Thyroid gland (tissue), 4 donors: ENCODE measurements around the gene CARMIL1. TPM values are rescaled to one million over a fixed set of nuclear protein-coding genes. Genes with fewer than 3 reads are reported as not detected.

Experiments
- DNase-seq, 2 donors: peaks; one replicate each; pipeline ENCODE4 v3.0.0-alpha.2; 2019
- H3K27ac ChIP-seq, 3 donors: fragments of 200-600 bp; sonication (generic); 1 replicate in 2 of 3; 2 replicates in 1 of 3; pipeline ENCODE4 v1.5.1; 2016 to 2019; ENCODE audit warnings: mild to moderate bottlenecking in 1 of 3, moderate library complexity in 1 of 3
- H3K27me3 ChIP-seq: fragments of 200-600 bp; sonication (generic); one replicate; pipeline ENCODE4 v1.5.1; 2019
- H3K36me3 ChIP-seq, 2 donors: fragments of 200-600 bp; sonication (generic); one replicate each; pipeline ENCODE4 v1.5.1; 2016 to 2019
- H3K4me1 ChIP-seq, 2 donors: fragments of 200-600 bp; sonication (generic); one replicate each; pipeline ENCODE4 v1.5.1; 2017 to 2019
- H3K4me3 ChIP-seq, 3 donors: fragments of 200-600 bp; sonication (generic); replicated peaks in 1 of 3; 1 replicate in 2 of 3; 2 replicates in 1 of 3; pipeline ENCODE4 v1.5.1; 2016; ENCODE audit warnings: mild to moderate bottlenecking in 1 of 3
- H3K9me3 ChIP-seq: fragments of 200-600 bp; sonication (generic); one replicate; pipeline ENCODE4 v1.5.1; 2017
- CTCF ChIP-seq, 6 experiments: fragments of 200-600 bp in 3 of 6; fragments of 450-650 bp in 3 of 6; sonication (generic) in 3 of 6; IDR thresholded peaks; one replicate each; pipeline ENCODE4 v1.5.1; 2016 to 2019; ENCODE audit warnings: antibody characterized with exemption in 6 of 6, mild to moderate bottlenecking in 2 of 6, inconsistent platforms in 1 of 6, moderate library complexity in 1 of 6
- POLR2A ChIP-seq, 2 donors: fragments of 450-650 bp; IDR thresholded peaks; one replicate each; pipeline ENCODE4 v1.6.1; 2017; ENCODE audit warnings: antibody characterized with exemption in 2 of 2, mild to moderate bottlenecking in 2 of 2, moderate library complexity in 1 of 2
- WGBS, 2 donors: methylation state at CpG; one replicate each; pipeline ENCODE4 v1.1.5; 2017; 5-methylcytosine and 5-hydroxymethylcytosine counted together
- intact Hi-C: fragments of 100-400 bp; cut with DNase I; formaldehyde crosslinking; loops from one replicate; pipeline ENCODE4 v1.15.1; 2023
- total RNA-seq, 4 donors: library from RNA; depleted of rRNA; stranded (reverse); fragments of >200 nt; gene quantifications; one replicate each; pipeline ENCODE4 v1.2.3, GENCODE V29; 2016

CARMIL1 gene
- total RNA-seq, 4 donors from 2014 or later: 24.7 to 34.4 (median 30.7) TPM

DNA sequence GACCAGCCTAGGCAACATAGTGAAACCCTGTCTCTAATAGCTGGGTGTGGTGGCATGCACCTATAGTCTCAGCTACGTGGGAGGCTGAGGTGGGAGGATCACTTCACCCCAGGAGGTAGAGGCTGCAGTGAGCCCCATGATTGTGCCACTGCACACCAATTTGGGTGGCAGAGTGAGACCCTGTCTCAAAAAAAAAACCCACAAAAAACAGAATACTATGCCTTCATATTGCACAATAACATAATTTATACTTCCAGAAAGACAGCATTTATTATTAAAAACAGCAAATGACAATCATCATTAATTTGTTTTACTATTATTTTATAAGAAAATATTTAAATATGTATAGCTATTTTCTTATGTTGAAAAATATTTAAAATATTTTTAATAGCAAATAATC is 30.0 kb upstream of the CARMIL1 start:
- 63 to 100% methylated on average over 1 of the region's 1 CpG for WGBS, 2 donors
- no peak overlapping the region for H3K27ac ChIP-seq

GRCh38 chr6:25250878-25251277 is 28.3 kb upstream of the CARMIL1 start:
- 68 to 76% methylated on average over 5 of the region's 5 CpGs for WGBS, 2 donors
- Histone ChIP-seq H3K27ac (no peak overlapping the region), H3K36me3 (no peaks in the 10 kb centered on the region), H3K27me3 (no peaks in the 10 kb centered on the region), H3K9me3 (no peaks in the 10 kb centered on the region), H3K4me3 (no peak overlapping the region), H3K4me1 (no peaks in the 10 kb centered on the region)
- no peak for DNase-seq
- TF ChIP-seq POLR2A (IDR thresholded peaks at IDR 0.05) (no peak), CTCF (IDR thresholded peaks at IDR 0.05) (no peak)
- intact Hi-C loops: no loop called here

More for the DNA sequence above, 30.0 kb upstream of the CARMIL1 start:
- Histone ChIP-seq H3K36me3 (no peaks in the 10 kb centered on the region), H3K4me1 (no peaks in the 10 kb centered on the region), H3K27me3 (no peaks in the 10 kb centered on the region), H3K9me3 (no peaks in the 10 kb centered on the region), H3K4me3 (no peak overlapping the region)
- intact Hi-C loops: no loop called here
- TF ChIP-seq CTCF (IDR thresholded peaks at IDR 0.05) (no peak), POLR2A (IDR thresholded peaks at IDR 0.05) (no peak)
- DNase-seq: no peak

DNA sequence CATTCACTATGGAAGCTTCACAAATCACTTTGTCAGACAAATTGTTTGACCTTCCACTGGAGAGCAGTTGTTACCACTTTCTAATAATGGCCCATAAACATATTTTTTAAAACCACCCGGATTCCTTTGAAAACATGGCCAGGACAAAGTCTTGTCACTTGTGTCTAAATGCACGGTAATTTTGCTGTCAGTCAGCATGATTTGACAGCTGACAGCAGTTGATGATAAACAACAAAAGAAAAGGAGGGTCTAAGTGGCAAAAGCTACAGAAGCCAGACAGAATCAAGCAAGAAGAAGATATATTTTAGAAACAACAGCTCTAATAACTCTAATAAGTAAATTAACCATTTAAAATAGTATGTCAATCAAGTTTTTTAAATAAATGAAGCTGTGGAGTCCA is 27.7 kb upstream of the CARMIL1 start:
- no peaks in the 10 kb centered on the region for H3K27me3 ChIP-seq
- H3K4me1 ChIP-seq: no peaks in the 10 kb centered on the region
- TF ChIP-seq POLR2A (IDR thresholded peaks at IDR 0.05) (no peak), CTCF (IDR thresholded peaks at IDR 0.05) (no peak)
- no peaks in the 10 kb centered on the region for H3K36me3 ChIP-seq
- no peak for DNase-seq
- H3K9me3 ChIP-seq: no peaks in the 10 kb centered on the region
- intact Hi-C loops: no loop called here
- no peak overlapping the region for H3K4me3 ChIP-seq
- H3K27ac ChIP-seq: no peak overlapping the region
- 87 to 90% methylated on average over 2 of the region's 2 CpGs for WGBS, 2 donors

DNA sequence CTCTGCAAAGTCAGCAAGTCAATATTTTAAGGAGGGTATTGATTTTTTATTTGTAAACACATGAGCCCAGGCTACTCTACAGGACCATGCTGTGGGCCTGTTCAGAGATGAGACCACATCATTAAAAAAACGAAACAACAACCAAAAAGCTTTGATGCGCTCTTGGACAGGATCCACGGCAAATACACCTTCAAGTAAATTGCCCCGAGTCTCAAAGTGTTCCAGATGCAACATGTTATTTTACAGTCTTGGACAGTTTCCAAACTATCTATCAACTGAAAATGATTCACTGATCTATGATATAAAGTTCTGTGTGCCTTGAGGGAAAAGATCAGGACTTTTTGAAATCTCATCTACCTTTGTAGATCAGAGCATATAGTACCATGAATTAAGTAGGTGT is 25.8 kb upstream of the CARMIL1 start:
- intact Hi-C loops: no loop called here
- Histone ChIP-seq H3K36me3 (no peaks in the 10 kb centered on the region), H3K9me3 (no peaks in the 10 kb centered on the region), H3K27ac (no peak overlapping the region), H3K4me3 (no peak overlapping the region), H3K27me3 (no peaks in the 10 kb centered on the region), H3K4me1 (no peaks in the 10 kb centered on the region)
- no peak for DNase-seq
- no peak for TF ChIP-seq POLR2A (IDR thresholded peaks at IDR 0.05)
- TF ChIP-seq CTCF (IDR thresholded peaks at IDR 0.05): no peak
- WGBS, 2 donors: 76 to 77% methylated on average over 4 of the region's 4 CpGs

- Histone ChIP-seq H3K4me1 (no peaks in the 10 kb centered on the region), H3K27ac (no peak overlapping the region), H3K9me3 (no peaks in the 10 kb centered on the region), H3K4me3 (no peak overlapping the region), H3K36me3 (no peaks in the 10 kb centered on the region), H3K27me3 (no peaks in the 10 kb centered on the region)
- TF ChIP-seq POLR2A (IDR thresholded peaks at IDR 0.05): no peak
- no peak for TF ChIP-seq CTCF (IDR thresholded peaks at IDR 0.05)
- no peak for DNase-seq
- intact Hi-C loops: no loop called here
- WGBS, 2 donors: 87 to 89% methylated on average over 7 of the region's 7 CpGs
Measured at GRCh38 chr6:25254671-25255070, 24.5 kb upstream of the CARMIL1 start.
